GM20000 (cell line): Measurements from ENCODE around the gene EIF4ENIF1.
"Not testable (repeated sequence)": the region's sequence is repeated elsewhere in the genome, so short reads cannot be mapped to it uniquely, and the experiment has no call there.

ENCODE experiments used
- DNase-seq: peaks from one replicate; pipeline ENCODE4 v3.0.0; 2012; ENCODE audit warnings: low spot score
- CTCF ChIP-seq: IDR thresholded peaks from 2 replicates; pipeline ENCODE4 v1.5.1; 2012; ENCODE audit warnings: mild to moderate bottlenecking, control low read depth; ENCODE audit errors: extremely low read depth, missing control alignments

Gene EIF4ENIF1

GRCh38 chr22:31501738-31502137 is 12.1 kb upstream of the EIF4ENIF1 start:
- no peak for TF ChIP-seq CTCF
- no peak for DNase-seq

GRCh38 chr22:31497148-31497938 is 7.7 kb upstream of the EIF4ENIF1 start:
- DNase-seq = no peak
- no peak for TF ChIP-seq CTCF

- TF ChIP-seq CTCF = no peak
- DNase-seq = no peak
Measured at GRCh38 chr22:31496735-31497146, 7.1 kb upstream of the EIF4ENIF1 start.

- DNase-seq = peak; percentile 92
- no peak for TF ChIP-seq CTCF
Measured at GRCh38 chr22:31496007-31496734, 6.5 kb upstream of the EIF4ENIF1 start, which contains the start of gene SFI1. Gene SFI1 (plus strand): TSS chr22:31496536. CDS start chr22:31508285, 11,749 bp downstream.

- TF ChIP-seq CTCF = no peak
Measured at GRCh38 chr22:31495343-31495742, 5.7 kb upstream of the EIF4ENIF1 start.

GRCh38 chr22:31493355-31493754 is 3.7 kb upstream of the EIF4ENIF1 start:
- not testable (repeated sequence) for DNase-seq

More at GRCh38 chr22:31495343-31495742, 5.7 kb upstream of the EIF4ENIF1 start:
- no peak for DNase-seq

- TF ChIP-seq CTCF = no peak
- no peak for DNase-seq
Measured at GRCh38 chr22:31492151-31492550, 2.5 kb upstream of the EIF4ENIF1 start.
